Esophagus squamous epithelium (tissue), 5 donors: ENCODE results near the gene DHCR7. TPM values are rescaled to one million over a fixed set of nuclear protein-coding genes. Genes with fewer than 3 reads are reported as not detected.
"Not testable (repeated sequence)": the region's sequence is repeated elsewhere in the genome, so short reads cannot be mapped to it uniquely, and the experiment has no call there.

Experiments
- DNase-seq: peaks from one replicate; lab custom pipeline; 2025; lab: John Stamatoyannopoulos, UW
- H3K27ac ChIP-seq, 4 donors: fragments of 200-600 bp; sonication (generic); one replicate each; pipeline ENCODE4 v1.5.1; 2016 to 2019; ENCODE audit warnings: mild to moderate bottlenecking in 1 of 4
- H3K27me3 ChIP-seq, 4 donors: fragments of 200-600 bp; sonication (generic); 1 replicate in 3 of 4; 2 replicates in 1 of 4; pipeline versions ENCODE4 v1.5.1 to v1.6.0; 2017 to 2021; ENCODE audit warnings: antibody characterized with exemption in 1 of 4
- H3K36me3 ChIP-seq, 3 donors: fragments of 200-600 bp; sonication (generic); one replicate each; pipeline ENCODE4 v1.5.1; 2016 to 2019
- H3K4me1 ChIP-seq, 3 donors: fragments of 200-600 bp; sonication (generic); one replicate each; pipeline ENCODE4 v1.5.1; 2017 to 2019
- H3K4me3 ChIP-seq, 4 donors: fragments of 200-600 bp; sonication (generic); 1 replicate in 3 of 4; 2 replicates in 1 of 4; pipeline ENCODE4 v1.5.1; 2016 to 2019; ENCODE audit warnings: mild to moderate bottlenecking in 2 of 4, moderate library complexity in 1 of 4
- H3K9me3 ChIP-seq, 3 donors: fragments of 200-600 bp; sonication (generic); one replicate each; pipeline ENCODE4 v1.5.1; 2016 to 2019
- CTCF ChIP-seq, 6 experiments: fragments of 450-650 bp in 4 of 6; fragments of 200-600 bp in 2 of 6; sonication (generic) in 2 of 6; IDR thresholded peaks; one replicate each; pipeline ENCODE4 v1.5.1; 2016 to 2019; ENCODE audit warnings: antibody characterized with exemption in 6 of 6, mild to moderate bottlenecking in 4 of 6, moderate library complexity in 4 of 6
- POLR2A ChIP-seq, 4 donors: fragments of 450-650 bp; IDR thresholded peaks; one replicate each; pipeline ENCODE4 v1.6.1; 2017; ENCODE audit warnings: antibody characterized with exemption in 4 of 4, mild to moderate bottlenecking in 4 of 4, moderate library complexity in 3 of 4
- WGBS, 2 donors: methylation state at CpG; one replicate each; pipeline ENCODE4 v1.1.5; 2018; 5-methylcytosine and 5-hydroxymethylcytosine counted together
- intact Hi-C: fragments of 100-400 bp; cut with DNase I; formaldehyde crosslinking; loops from one replicate; pipeline ENCODE4 v1.15.0; 2022
- total RNA-seq, 4 donors: library from RNA; depleted of rRNA; stranded (reverse); fragments of >200 nt; gene quantifications; one replicate each; pipeline ENCODE4 v1.1.0, GENCODE V29; 2016
- donor health status: DM: yes; HTN: yes; CAD: no.

Gene DHCR7
- total RNA-seq, 4 donors from 2014 or later: 22.5 to 86.1 (median 36.5) TPM

- intact Hi-C loops: no loop called here
- TF ChIP-seq CTCF (IDR thresholded peaks at IDR 0.05): no peak
- TF ChIP-seq POLR2A (IDR thresholded peaks at IDR 0.05): no peak
- Histone ChIP-seq H3K4me1 (peaks cover 0 to 9% (median 0%) of the 10 kb centered on the region in 3 donors), H3K9me3 (no peaks in the 10 kb centered on the region), H3K4me3 (no peak overlapping the region), H3K27me3 (peaks cover 0 to 41% (median 0%) of the 10 kb centered on the region in 4 donors), H3K36me3 (no peaks in the 10 kb centered on the region), H3K27ac (no peak overlapping the region)
- no peak for DNase-seq
- 42 to 58% methylated on average over 3 of the region's 3 CpGs for WGBS, 2 donors
These were observed 21.8 kb downstream of the DHCR7 start for GRCh38 chr11:71426413-71426812.

DNA sequence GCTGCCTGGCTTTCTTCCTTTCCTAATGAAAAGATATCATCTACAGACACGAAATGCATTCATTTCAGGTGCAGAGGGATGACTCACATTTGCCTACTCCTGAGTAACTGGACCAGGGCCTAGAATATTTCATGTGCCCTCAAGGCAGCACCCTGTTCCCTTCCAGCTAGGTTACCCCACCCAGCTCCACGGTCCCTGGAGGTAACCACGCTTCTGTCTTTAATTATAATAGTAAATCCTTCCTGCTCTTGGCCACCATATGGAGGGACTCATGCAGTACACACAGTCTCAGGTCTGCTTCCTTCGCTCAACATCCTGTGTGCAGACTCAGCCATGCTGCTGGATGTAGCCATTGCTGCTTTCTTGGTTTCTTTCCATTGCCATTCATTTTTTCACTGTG is 22.3 kb downstream of the DHCR7 start:
- no peak overlapping the region for H3K27ac ChIP-seq
- H3K4me3 ChIP-seq: no peak overlapping the region
- TF ChIP-seq CTCF (IDR thresholded peaks at IDR 0.05) (no peak), POLR2A (IDR thresholded peaks at IDR 0.05) (no peak)
- H3K9me3 ChIP-seq: no peaks in the 10 kb centered on the region
- 24 to 32% methylated on average over 3 to 4 of the region's 4 CpGs for WGBS, 2 donors
- no peak for DNase-seq
- intact Hi-C loops: no loop called here
- H3K27me3 ChIP-seq: peaks cover 0 to 45% (median 0%) of the 10 kb centered on the region in 4 donors
- peaks cover 0 to 9% (median 0%) of the 10 kb centered on the region in 3 donors for H3K4me1 ChIP-seq
- no peaks in the 10 kb centered on the region for H3K36me3 ChIP-seq

DNA sequence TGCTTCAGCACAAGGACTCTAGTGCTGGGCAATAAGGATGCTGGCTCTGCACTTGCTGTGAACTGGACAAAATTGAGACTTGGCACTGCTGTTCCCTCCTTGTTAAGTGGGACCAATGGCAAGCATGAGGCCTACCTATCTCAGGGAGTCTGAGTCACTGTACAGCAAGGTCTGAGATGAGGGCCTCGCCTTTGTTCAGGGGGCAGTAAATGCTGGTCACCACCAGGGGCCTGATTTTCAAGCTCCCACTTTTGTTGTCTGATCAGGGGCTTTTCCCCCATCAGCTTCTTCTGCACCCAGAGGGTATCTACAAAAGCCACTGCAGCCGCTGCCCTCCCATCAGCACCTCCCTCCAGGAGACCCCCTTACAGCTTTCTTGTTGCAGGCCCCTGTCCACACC is 22.8 kb downstream of the DHCR7 start:
- intact Hi-C loops: no loop called here
- Histone ChIP-seq H3K36me3 (no peaks in the 10 kb centered on the region), H3K4me3 (no peak overlapping the region), H3K4me1 (peaks cover 0 to 9% (median 0%) of the 10 kb centered on the region in 3 donors), H3K27ac (no peak overlapping the region), H3K9me3 (no peaks in the 10 kb centered on the region), H3K27me3 (peaks cover 0 to 50% (median 0%) of the 10 kb centered on the region in 4 donors)
- WGBS, 2 donors: 25 to 53% methylated on average over 2 of the region's 2 CpGs
- TF ChIP-seq POLR2A (IDR thresholded peaks at IDR 0.05) (no peak), CTCF (IDR thresholded peaks at IDR 0.05) (no peak)
- DNase-seq: no peak

GRCh38 chr11:71423181-71423790 is 24.9 kb downstream of the DHCR7 start:
- intact Hi-C loops: no loop called here
- TF ChIP-seq CTCF (IDR thresholded peaks at IDR 0.05) (no peak), POLR2A (IDR thresholded peaks at IDR 0.05) (no peak)
- Histone ChIP-seq H3K9me3 (no peaks in the 10 kb centered on the region), H3K4me3 (no peak overlapping the region), H3K27ac (no peak overlapping the region), H3K36me3 (no peaks in the 10 kb centered on the region), H3K4me1 (peaks cover 0 to 9% (median 0%) of the 10 kb centered on the region in 3 donors), H3K27me3 (peaks cover 0 to 41% (median 0%) of the 10 kb centered on the region in 4 donors)
- DNase-seq: no peak
- 44 to 46% methylated on average over 7 of the region's 7 CpGs for WGBS, 2 donors

DNA sequence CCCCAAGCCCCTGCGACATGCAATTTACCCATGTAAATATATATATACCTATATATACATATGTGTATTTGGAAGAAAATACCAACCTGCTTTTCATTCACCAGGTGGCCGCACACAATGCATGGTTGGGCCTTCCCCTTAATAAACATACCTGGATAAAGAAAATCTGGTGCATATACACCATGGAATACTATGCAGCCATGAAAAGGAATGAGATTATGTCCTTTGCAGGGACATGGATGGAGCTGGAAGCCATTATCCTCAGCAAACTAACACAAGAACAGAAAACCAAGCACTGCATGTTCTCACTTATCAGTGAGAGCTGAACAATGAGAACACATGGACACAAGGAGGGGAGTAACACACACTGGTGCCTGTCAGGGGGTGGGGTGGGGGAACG is 25.9 kb downstream of the DHCR7 start:
- intact Hi-C loops, DNase-seq, H3K4me1 ChIP-seq, H3K27ac ChIP-seq, H3K4me3 ChIP-seq, H3K36me3 ChIP-seq, H3K9me3 ChIP-seq: not testable (repeated sequence)
- peaks cover 0 to 41% (median 0%) of the 10 kb centered on the region in 4 donors for H3K27me3 ChIP-seq
- 90 to 98% methylated on average over 3 of the region's 3 CpGs for WGBS, 2 donors
